Smooth muscle cell (in vitro differentiated cells): ENCODE results near the gene REC8. TPM values are rescaled to one million over a fixed set of nuclear protein-coding genes. Genes with fewer than 3 reads are reported as not detected.

Experiments
- DNase-seq: peaks from one replicate; lab custom pipeline; 2025; ENCODE audit not compliant: unreplicated experiment; lab: John Stamatoyannopoulos, UW
- H2AFZ ChIP-seq: fragments of 200-600 bp; sonication (generic); 2 replicates; pipeline ENCODE4 v1.6.0; 2016; ENCODE audit warnings: antibody characterized with exemption, low read depth, mild to moderate bottlenecking
- H3F3A ChIP-seq: fragments of 200-600 bp; sonication (generic); 2 replicates; pipeline ENCODE4 v1.6.0; 2017; ENCODE audit warnings: antibody characterized with exemption, low read depth
- H3K27ac ChIP-seq: fragments of 200-600 bp; sonication (generic); 2 replicates; pipeline ENCODE4 v1.5.1; 2016; ENCODE audit warnings: low read depth, mild to moderate bottlenecking
- H3K27me3 ChIP-seq: fragments of 200-600 bp; sonication (generic); 2 replicates; pipeline ENCODE4 v1.6.1; 2016; ENCODE audit warnings: low read depth, mild to moderate bottlenecking
- H3K36me3 ChIP-seq: fragments of 200-600 bp; sonication (generic); 2 replicates; pipeline ENCODE4 v1.5.1; 2016; ENCODE audit warnings: low read depth
- H3K4me1 ChIP-seq: fragments of 200-600 bp; sonication (generic); 2 replicates; pipeline ENCODE4 v1.5.1; 2016; ENCODE audit warnings: low read depth
- H3K4me2 ChIP-seq: fragments of 200-600 bp; sonication (generic); 2 replicates; pipeline ENCODE4 v1.6.0; 2016; ENCODE audit warnings: mild to moderate bottlenecking
- H3K4me3 ChIP-seq: fragments of 200-600 bp; sonication (generic); 2 replicates; pipeline ENCODE4 v1.5.1; 2016; ENCODE audit warnings: mild to moderate bottlenecking
- H3K79me2 ChIP-seq: fragments of 200-600 bp; sonication (generic); 2 replicates; pipeline ENCODE4 v1.6.0; 2016; ENCODE audit warnings: low read depth, mild to moderate bottlenecking
- H3K9ac ChIP-seq: fragments of 200-600 bp; sonication (generic); 2 replicates; pipeline ENCODE4 v1.6.0; 2016; ENCODE audit warnings: low read depth
- H3K9me3 ChIP-seq: fragments of 200-600 bp; sonication (generic); replicated peaks from 2 replicates; pipeline ENCODE4 v1.5.1; 2016; ENCODE audit warnings: low read depth
- H4K20me1 ChIP-seq: fragments of 200-600 bp; sonication (generic); 2 replicates; pipeline ENCODE4 v1.6.0; 2016; ENCODE audit warnings: low read depth
- CTCF ChIP-seq: fragments of 200-600 bp; sonication (generic); IDR thresholded peaks from 2 replicates; pipeline ENCODE4 v1.5.1; 2017; ENCODE audit warnings: borderline replicate concordance, mild to moderate bottlenecking, antibody characterized with exemption; ENCODE audit not compliant: insufficient read depth, poor library complexity, severe bottlenecking
- WGBS: methylation state at CpG from one replicate; pipeline ENCODE4 v1.1.7; 2016; ENCODE audit warnings: low lambda C conversion rate; 5-methylcytosine and 5-hydroxymethylcytosine counted together
- polyA plus RNA-seq: library from polyadenylated mRNA; unstranded; fragments of >200 nt; fragmentation: Nextera tagmentation; extraction: Ambion mirVana; gene quantifications from 2 replicates; pipeline ENCODE4 v1.2.1, GENCODE V29; 2016
- total RNA-seq: library from RNA; depleted of rRNA; stranded (reverse); fragments of >200 nt; gene quantifications from 2 replicates; pipeline ENCODE4 v1.2.3, GENCODE V29; 2014

The REC8 gene
- total and polyA plus RNA-seq, 2 experiments from 2014 or later = 9.3 to 16.8 TPM

- 7% methylated on average over 12 of the region's 12 CpGs for WGBS
- H3K9me3 ChIP-seq = no peaks in the 10 kb centered on the region
- peaks cover 14% of the 10 kb centered on the region for H3F3A ChIP-seq
- peaks cover 7% of the 10 kb centered on the region for H3K4me1 ChIP-seq
- H3K79me2 ChIP-seq = peaks cover 14% of the 10 kb centered on the region
- peak within 1 kb of the TSS; percentile 92 for H3K4me2 ChIP-seq
- TF ChIP-seq CTCF = peak; percentile 96
- H4K20me1 ChIP-seq = no peaks in the 10 kb centered on the region
- H2AFZ ChIP-seq = no peak within 1 kb of the TSS
- H3K27me3 ChIP-seq = no peaks in the 10 kb centered on the region
- H3K36me3 ChIP-seq = no peaks in the 10 kb centered on the region
- H3K4me3 ChIP-seq = peak within 1 kb of the TSS; percentile 60
- peak; percentile 88 for DNase-seq
- H3K9ac ChIP-seq = peak within 1 kb of the TSS; percentile 77
- peak within 1 kb of the TSS; percentile 60 for H3K27ac ChIP-seq
Measured at GRCh38 chr14:24160850-24161804, 10.8 kb upstream of the REC8 start, which contains the start of gene IRF9. IRF9 (plus strand) TSS chr14:24161265; CDS start chr14:24162145, 880 bp downstream.

- H3K9me3 ChIP-seq = no peaks in the 10 kb centered on the region
- H3K9ac ChIP-seq = peak overlapping the region; percentile 77
- WGBS = 81% methylated on average over 8 of the region's 8 CpGs
- peaks cover 7% of the 10 kb centered on the region for H3K4me1 ChIP-seq
- no peak for TF ChIP-seq CTCF
- H3K27ac ChIP-seq = no peak overlapping the region
- peak overlapping the region; percentile 92 for H3K4me2 ChIP-seq
- H2AFZ ChIP-seq = no peak overlapping the region
- peaks cover 9% of the 10 kb centered on the region for H3F3A ChIP-seq
- H3K27me3 ChIP-seq = no peaks in the 10 kb centered on the region
- H3K79me2 ChIP-seq = peaks cover 14% of the 10 kb centered on the region
- DNase-seq = no peak
- H4K20me1 ChIP-seq = no peaks in the 10 kb centered on the region
- no peaks in the 10 kb centered on the region for H3K36me3 ChIP-seq
- peak overlapping the region; percentile 60 for H3K4me3 ChIP-seq
Measured at GRCh38 chr14:24162093-24162492, 9.8 kb upstream of the REC8 start.

- H3K27me3 ChIP-seq = no peaks in the 10 kb centered on the region
Measured at GRCh38 chr14:24164518-24164991, 7.3 kb upstream of the REC8 start.

More at GRCh38 chr14:24164518-24164991, 7.3 kb upstream of the REC8 start:
- Histone ChIP-seq H3K27ac (no peak overlapping the region), H3K9ac (no peak overlapping the region), H3K4me2 (no peak overlapping the region), H2AFZ (no peak overlapping the region), H4K20me1 (no peaks in the 10 kb centered on the region), H3K36me3 (no peaks in the 10 kb centered on the region), H3K9me3 (no peaks in the 10 kb centered on the region), H3K79me2 (peaks cover 14% of the 10 kb centered on the region), H3K4me3 (no peak overlapping the region), H3K4me1 (peaks cover 7% of the 10 kb centered on the region), H3F3A (peaks cover 7% of the 10 kb centered on the region)
- WGBS = 96% methylated on average over 14 of the region's 14 CpGs
- no peak for DNase-seq
- TF ChIP-seq CTCF = no peak
